HG02938 (cell line): ENCODE measurements around the gene KIRREL3.

Source experiments
- ATAC-seq: cut with Tn5 transposase; IDR thresholded peaks from one replicate; pipeline ENCODE4 v1.9.1; 2021; ENCODE audit warnings: mild to moderate bottlenecking, moderate library complexity; ENCODE audit not compliant: unreplicated experiment

Gene KIRREL3

DNA sequence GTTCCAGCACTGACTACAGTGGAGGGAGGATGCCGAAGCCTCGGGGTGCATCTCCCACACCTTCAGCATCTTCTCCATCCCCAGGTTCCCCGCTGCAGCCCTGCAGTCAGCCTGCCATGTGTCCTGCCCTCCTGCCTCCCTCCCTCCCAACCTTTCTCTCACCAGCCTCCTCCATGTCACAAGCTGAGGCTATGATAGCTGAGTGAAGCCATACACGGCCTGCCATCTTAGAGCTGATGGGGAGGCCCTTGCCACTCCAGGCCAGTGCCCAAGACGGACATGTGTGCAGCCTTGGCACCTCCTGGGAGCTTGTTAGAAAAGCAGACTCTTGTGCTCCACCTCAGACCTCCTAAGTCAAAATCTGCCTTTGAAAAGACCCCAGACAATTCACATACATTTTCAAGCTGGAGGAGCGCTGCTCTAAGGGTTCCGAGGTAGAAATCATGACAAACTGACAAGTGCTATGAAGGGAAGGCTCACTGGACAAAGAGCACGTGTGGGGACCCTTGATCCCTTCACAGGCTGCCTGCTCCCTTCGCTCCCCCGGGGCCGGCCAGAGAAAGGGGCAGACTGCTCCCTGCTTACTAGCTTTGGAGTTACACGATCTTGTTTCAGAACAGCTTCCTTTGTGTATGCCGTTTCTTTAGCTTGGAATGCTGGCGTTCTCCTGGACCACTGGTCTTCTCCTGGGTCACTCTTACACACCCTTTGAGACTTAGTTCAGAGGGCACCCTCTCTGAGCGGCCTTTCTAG lies 521.2 kb downstream of the KIRREL3 start:
- no peak for ATAC-seq

DNA sequence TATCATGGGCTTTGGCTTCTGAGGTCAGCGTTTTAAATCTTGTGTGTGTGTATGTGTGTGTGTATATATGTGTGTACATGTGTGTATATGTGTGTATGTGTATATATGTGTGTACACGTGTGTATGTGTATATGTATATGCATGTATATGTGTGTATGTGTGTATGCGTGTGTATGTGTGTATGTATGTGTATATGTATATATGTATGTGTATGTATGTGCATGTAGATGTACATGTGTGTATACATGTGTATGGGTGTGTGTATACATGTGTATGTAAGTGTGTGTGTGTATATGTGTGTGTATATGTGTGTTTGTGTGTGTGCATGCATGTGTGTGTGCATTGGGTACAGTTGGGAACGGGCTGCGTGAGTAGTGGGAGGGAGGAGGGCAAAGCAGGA lies 522.1 kb downstream of the KIRREL3 start:
- no peak for ATAC-seq

DNA sequence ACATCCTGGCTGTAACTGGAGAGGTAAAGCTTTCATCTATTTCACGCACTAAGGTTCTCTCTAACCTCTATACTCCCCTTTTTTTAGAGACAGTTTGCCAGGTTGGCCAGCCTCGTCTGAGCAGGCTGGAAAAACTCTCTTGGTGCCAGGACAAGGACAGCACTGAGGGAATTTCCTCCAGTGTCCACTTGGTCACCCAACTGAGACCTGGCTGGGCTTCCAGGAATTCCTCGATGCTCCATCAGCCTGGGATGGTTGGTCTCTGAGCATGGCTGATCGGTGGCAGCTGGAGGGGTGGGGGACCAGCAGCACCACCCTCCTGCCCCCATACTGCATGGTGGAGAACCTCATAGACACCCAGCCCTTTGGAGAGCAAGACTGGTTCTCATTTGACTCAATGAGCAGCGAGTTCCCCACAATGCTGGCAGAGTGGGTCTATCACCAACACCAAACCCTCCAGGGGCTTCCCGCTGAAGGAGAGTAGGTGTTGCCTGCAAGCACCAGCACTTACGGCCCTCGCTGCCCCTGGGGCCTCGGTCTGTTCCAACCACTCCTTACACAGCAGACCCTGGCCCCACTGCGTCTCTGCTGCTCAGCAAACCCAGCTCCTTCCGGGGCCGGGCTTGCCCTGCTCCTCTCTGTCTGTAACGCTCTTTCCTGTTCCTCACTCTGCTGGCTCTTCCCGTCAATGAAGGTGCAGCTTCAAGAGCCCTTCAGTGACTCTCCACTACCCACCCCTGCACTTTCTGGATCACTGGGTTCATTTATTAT lies 522.9 kb downstream of the KIRREL3 start:
- no peak for ATAC-seq

DNA sequence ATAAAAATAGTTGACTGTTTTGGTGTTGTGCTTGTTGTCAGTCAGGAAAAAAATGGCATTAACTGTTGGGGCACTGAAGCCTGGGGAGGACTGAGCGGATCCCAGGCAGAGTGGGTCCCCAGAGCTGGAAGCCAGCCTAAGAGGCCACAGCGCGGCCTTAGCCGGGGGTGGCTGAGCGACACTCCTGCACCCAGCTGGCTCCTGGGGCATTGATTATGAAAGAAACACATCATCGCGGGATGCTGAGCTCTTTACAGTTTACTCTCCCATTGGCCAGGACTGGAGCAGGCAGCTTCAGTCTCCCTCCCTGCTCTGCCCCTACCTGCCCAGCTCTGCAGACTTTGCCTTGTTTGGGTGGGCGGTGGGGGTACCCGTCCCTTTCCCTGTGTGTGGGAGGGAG lies 523.6 kb downstream of the KIRREL3 start:
- ATAC-seq = no peak

DNA sequence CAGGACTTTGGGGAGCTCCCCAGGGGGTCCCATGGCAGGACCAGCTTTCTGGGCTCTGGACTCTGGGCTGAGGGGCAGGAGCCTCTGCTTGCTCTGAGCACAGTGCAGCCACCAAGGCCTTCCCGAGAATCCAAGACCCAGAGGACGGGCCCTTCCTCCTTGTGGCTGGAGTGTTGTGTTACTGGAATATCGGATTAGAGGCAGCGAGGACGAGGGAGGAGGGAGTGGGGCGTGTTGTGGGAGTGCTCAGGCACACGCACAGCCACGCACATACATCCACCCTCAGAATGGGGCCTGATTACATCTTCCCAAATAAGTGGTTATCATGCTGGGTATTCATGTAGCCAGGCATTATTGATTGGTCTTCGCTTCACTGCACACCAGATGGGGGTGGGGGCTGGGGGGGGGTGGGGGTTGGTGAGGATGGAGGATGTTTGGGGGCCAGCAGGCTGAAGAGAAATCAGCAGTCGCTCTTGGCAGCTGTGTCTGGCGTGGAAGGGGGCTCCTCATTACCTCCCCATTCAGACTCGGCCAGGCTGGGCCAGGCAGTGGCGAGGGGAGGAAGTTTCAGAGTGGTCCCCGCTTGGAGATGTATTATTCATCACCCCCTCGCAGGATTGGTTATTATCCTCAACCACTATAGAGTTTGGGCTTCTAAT lies 524.2 kb downstream of the KIRREL3 start:
- ATAC-seq = no peak

DNA sequence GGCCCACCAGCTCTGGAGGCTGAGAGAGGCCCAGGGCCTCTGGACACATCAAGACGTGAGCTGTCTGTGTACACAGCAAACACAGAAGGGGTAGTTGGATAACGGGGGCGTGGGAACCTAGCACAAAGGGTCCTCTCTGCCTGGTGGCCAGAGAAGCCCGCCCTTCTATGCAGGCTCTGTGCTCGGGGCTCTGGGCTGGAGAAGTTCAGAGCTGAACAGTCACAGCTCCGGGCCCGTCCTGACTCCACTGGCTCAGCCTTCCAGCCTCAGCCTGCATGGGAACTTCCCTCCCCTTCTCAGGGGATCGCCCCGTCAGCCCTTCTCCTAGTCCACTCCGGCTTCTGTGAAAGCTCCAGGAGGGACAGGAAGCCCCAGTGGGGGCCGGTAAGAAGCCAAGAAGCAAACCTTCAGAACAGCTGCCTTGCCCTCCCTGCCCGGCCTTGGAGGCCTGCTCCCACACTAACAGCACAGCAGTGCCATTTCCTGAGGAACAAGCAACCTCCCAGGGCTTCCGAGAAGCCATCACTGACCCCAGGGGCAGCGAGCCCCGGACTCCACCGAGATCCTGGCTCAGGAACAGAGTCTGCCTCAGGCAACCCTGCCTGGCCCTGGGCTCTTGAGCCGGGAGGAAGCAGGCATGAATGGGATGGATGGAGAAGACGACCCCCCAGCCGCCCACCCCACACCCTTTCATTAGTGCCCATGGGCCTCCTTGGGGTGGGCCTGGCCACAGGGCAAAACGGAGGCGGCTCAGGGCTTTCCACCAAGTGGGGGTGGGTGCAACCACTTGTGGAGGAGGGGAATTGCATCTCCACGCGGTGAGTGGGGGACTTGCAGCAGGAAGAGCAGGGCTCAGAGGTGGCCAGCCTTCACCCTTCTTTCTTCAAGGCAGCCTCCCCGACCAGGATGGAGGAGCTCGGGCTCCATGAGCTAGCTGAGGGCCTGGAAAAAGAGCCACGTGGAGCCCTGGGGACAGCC lies 525.3 kb downstream of the KIRREL3 start:
- ATAC-seq = no peak

DNA sequence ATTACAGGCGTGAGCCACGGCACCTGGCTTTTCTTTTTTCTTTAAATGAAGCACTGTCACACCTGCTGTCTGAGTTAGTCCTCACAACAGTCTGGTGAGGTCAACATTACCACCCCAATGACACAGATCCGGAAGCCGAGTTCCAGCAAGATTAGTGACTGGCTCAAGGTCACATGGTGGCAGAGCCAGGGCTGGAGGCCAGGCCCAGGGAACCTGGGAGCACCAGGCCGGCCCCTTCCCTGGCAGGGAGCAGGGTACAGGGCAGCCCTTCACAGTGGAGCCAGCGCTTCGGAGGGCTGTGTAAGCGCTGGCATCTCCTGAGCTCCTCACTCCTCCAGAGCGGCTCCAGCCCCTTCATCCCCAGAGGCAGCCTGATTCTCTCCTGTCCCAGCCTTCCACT lies 526.4 kb downstream of the KIRREL3 start:
- ATAC-seq = no peak

DNA sequence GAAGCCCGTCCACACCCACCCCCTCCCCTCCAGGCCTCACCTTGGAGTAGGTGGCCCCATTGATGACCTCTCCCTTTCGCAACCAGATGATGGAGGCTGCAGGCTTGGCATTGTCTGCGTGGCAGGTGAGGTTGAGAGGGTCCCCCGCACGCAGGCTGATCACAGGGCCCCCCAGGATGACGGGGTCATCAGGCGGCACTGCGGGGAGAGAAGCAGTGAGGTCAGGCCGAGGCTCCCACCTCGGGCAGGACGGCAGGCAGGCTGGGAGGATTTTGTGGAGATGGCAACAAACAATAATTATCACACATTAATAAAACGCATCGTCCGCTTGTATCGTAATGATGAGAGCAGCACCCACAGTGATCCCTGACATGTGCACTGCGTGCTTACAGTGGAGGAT lies 527.3 kb downstream of the KIRREL3 start:
- ATAC-seq = no peak

DNA sequence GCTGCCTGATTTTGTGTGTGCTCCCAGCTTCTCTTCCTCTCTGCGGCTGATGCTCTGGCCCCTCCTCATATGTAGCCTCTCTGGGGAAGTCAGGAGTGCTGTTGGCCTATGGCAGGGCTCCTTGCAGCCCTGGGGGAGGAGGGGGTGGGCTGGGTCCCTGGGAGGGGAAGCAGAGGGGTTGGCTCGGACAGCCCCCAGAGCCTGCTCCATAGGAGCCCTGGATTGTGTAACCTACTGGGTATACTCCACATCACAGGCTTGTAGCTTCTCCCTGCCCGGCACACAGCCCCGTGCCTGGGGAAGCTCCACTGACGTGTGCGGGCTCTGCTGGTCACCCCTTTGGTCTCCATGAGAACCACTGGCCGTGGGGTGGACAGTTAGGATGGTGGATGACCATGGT lies 531.3 kb downstream of the KIRREL3 start:
- ATAC-seq = no peak

DNA sequence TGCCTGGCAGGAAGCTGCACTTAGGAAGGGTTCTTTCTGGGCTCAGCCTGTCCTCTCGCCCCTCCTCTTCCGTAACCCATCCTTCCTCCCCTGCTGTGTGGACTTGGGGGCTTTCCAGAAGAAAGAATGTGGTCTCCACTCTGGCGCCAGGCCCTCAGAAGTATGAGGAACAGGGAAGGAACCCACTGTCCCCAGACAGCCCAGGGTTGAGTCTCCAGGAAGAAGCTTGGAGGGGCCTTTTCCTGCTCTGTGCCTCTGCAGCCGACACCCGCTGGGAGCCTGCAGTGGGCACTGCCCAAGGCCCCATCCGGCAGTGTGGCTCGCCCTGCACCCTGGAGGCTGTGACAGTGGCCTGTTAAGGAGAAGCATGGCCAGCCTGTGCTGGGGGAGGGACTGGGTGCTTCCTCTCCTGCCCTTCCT lies 532.5 kb downstream of the KIRREL3 start:
- ATAC-seq = no peak

DNA sequence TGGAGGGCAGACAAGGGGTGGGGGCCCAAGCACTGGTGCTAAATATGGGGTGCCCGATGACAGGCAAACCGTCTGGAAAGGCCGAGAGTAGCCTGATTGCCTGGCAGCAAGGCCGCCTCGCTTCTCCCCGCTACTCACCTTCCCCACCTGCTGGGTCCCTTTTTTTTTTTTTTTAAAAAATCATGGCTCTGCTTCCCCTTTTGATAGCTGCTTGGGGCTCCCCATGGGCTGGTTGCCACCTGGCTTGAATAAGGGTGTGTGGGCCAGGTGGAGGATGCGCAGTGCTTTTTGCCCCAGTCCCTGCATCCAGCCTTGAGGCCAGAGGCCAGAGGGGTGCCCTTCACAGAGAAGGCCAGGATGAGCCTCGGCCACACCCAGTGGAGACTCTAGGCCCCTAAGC lies 533.1 kb downstream of the KIRREL3 start:
- ATAC-seq = no peak

DNA sequence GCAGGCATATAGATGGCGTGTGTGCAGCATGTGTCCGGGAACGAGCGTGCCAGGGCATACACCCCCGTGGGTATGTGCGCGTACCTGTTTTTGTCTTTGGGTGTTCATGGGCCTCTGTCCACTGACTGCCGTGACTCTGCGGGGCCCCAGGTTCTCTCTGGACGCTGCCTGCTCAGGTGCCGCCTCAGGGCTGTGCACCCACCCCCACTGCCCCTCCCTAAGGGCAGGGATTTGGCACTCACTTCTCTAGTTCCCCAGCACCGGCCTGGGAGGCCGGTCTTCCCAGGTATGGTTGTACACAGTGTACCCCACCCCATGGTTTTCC lies 533.6 kb downstream of the KIRREL3 start:
- ATAC-seq = no peak

DNA sequence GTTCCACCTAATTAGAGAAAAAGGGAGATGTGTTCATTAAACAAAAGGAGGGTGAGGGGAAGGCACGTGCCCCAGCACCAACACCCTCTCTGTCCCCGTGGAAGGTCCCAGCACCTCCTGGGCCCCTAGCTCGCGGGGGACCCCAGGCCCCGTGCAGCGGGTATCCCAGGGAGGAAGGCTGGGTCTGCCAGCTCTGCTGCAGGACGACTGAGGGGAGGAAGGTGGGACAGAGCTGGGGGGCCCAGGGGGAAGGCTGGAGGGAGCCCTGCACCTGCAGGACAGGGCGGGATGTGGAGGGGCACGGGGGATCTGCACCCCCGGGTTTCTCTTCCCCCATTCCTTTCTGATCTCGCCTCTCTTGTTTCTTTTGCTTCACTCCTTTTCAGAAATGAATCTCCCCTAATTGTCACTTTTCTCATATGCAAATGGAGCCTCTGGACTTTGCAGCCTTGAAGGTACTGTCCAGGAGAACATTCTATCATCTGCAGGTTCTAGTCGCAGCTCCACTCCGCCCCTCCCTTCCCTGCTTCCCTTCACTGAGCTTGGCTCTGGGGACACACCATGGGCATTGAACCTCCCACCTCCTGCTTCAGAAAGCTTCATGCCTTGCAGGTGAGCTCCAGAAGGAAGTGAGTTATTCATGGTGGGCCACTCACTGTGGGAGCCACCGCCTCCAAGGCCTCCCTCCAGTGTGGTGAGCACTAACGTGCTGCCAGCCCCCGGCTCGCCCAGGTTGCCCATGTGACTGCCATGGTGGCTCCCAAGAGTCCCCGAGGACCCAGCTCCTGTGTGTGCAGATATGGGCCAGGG lies 534.1 kb downstream of the KIRREL3 start:
- ATAC-seq = no peak

DNA sequence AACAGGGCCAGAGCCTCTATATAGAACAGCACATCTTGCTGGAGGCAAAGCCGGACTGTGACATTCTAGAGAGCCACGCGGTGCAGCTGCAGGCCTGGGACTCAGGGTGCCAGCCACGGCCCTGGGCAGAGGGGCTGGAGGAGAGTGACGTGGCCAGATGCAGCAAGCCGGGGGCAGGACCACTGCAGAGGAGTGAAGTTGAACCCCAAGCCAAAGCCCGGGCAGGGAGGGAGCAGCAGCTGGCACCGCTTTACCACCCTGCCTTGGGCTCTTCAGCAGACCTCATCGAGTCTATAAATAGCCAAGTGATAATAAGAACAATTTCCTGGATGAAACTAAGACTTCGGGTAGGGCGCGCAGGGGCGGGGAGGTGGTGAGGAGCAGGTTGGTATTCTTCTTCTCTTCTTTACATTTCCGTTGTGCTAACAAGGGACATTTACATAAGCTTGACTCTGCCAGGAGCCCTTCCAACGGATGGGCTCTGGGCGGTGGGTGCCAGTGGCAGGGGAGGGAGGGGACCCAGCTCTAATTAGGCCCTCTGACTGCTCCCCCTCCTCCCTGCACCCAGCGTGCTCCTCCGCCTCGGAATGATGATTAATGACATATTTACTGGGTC lies 534.9 kb downstream of the KIRREL3 start:
- ATAC-seq = peak; percentile 56

DNA sequence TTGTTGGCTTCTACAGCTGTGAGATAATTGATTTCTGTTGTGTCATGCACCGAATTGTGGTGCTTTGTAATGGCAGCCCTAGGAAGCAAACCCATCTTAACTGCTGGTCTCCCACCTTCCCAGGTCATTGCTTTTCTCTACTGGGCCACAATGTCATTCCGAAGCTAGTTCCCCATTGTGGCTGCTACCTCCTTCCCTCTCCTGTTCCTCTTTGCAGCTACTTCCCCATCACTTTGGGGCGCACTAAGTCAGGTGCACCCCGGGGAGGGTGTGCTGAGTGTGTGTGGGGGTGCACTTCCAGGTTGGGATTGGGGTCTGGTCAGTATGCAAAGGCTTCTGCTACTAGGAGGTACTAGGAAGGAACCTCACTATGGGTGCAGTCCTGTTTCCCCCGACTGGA lies 535.8 kb downstream of the KIRREL3 start:
- ATAC-seq = no peak

DNA sequence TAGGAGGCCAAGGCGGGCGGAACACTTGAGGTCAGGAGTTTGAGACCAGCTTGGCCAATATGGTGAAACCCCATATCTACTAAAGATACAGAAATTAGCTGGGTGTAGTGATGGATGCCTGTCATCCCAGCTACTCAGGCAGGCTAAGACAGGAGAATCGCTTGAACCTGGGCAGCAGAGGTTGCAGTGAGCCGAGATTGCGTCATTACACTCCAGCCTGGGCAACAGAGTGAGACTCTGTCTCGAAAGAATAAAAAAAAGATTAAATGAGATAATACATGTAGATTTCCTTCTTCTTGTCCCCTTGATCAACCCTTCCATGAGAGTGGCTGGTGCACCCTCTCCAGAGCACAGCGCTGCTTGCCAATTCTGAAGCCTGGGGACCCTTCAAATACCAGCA lies 538.1 kb downstream of the KIRREL3 start:
- ATAC-seq = no peak

DNA sequence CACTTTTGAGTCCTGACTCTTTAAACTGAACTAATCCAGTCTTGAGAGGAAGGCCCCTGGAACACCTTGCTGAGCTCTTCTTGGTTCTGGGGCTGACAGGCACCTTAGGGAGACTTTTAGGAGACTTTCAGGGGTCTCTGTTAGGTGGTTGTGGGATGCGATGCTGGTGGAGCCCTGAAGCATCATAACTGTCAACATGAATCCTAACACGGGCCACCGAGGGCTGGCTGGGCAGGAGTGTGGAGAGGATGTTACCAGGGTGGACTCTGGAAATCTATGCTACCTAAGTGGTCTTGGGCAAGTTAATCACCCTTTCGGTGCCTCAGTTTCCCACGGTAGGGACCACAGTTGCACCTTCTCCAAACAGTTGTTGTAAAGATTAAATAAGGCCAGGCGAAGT lies 538.6 kb downstream of the KIRREL3 start:
- no peak for ATAC-seq

DNA sequence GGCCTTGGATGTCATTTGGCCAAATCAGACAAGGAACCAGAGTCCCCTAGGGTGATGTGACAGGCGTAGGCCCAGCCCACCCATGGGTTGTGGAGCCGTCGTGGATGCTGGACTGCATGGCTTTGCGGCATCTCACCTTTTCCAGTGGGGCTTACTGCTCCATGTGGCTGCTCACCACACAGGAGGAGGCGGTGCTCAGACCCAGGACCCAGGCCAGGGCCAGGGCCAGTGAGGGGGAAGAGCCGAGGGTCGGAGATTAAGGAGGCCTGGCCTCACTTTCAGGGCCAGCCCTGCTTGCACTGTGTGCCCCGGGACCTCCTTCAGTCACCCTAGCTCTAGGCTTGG lies 539.5 kb downstream of the KIRREL3 start:
- ATAC-seq = no peak

DNA sequence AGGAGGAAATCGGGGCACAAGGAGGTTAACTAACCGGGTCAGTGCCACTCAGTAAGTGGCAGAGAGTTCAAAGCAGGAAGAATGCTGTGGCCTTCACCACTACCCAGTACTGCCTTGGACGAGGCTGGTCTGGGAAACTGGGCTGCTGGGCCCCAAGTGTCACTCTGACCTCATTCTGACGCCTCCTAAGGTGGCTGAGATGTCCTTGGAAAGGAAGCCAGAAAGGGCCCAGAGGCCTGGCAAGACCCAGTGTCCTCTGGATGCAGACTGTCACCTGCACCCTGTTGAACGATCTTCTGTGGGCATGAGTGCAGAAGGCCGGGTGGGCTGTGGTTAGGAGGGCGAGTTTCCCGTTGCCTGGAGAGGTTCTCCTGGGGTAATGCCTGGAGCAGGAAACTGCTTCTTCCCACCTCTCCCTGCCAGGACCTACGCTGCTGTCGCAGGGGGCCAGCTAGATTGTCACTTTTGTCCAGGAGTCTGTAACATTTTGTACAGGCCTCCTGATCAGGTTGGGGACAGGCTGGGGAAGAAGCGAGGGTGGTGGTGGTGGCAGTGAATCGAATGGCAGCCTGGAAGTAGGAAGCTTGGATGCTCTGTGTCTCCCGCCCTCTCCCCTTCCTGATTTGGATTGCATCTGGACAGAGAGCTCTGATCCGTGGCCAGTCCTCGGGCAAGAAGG lies 540.0 kb downstream of the KIRREL3 start:
- no peak for ATAC-seq
